HG03095 (cell line): ENCODE data around the gene MRPL36.
"Not testable (repeated sequence)": the region's sequence is repeated elsewhere in the genome, so short reads cannot be mapped to it uniquely, and the experiment has no call there.

Experiments used
- ATAC-seq: cut with Tn5 transposase; IDR thresholded peaks from one replicate; pipeline ENCODE4 v1.9.1; 2021; ENCODE audit warnings: moderate library complexity; ENCODE audit not compliant: unreplicated experiment

Gene MRPL36

DNA sequence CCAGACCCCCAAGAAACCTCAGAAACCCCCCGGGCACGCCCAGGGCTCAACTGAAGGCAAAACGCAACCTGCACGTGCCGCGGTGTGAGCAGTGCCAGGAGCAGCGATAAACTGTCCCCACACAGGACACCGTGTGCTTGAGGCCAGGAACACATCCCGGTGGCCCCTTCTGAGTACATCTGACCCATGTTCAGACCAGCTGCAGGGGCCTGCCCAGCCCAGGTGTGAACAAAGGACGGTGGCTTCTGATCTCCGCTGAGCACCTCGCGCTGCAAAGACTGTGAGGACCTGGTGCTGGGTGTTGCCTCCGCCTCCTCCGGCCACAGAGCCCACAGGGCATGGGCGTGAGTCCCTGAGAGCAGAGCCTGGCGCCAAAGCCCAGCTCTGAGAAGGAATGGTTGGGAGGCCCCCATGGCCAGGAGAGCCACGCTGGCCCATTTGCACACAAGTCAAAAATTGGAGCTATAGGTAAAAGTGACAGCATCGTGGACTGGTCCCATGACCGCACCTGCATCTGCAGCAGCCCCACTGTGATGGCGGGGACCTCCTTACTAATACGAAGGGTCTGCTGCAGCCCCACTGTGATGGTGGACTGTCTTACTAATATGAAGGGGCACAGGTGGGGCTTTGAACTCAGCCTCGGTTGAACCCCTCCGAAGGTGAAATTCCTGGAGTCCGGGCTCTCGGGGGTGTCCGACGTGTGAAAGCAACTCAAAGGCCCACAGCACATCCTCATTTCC is 33.0 kb upstream of the MRPL36 start:
- no peak for ATAC-seq

GRCh38 chr5:1831677-1832313 is 32.2 kb upstream of the MRPL36 start:
- ATAC-seq, result no peak

DNA sequence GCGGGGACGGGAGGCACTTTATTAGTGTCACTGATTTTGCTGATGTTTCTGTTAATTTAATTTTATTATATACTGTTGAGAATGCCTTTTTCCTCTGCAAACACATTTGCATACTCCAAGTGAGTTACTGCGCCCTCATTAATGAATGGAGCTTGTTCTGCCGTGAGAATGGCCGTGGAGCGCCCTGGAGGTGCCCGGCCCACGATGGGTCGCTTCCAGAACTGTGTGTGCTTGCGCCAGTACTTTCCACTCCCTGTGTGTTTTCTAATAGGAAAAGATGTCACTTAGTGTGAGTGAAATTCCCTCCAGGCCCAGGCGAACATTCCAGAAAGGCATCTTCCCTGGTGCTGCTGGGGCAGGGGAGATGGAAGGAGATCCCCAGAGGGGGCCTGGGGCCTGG is 31.6 kb upstream of the MRPL36 start:
- ATAC-seq, result no peak

DNA sequence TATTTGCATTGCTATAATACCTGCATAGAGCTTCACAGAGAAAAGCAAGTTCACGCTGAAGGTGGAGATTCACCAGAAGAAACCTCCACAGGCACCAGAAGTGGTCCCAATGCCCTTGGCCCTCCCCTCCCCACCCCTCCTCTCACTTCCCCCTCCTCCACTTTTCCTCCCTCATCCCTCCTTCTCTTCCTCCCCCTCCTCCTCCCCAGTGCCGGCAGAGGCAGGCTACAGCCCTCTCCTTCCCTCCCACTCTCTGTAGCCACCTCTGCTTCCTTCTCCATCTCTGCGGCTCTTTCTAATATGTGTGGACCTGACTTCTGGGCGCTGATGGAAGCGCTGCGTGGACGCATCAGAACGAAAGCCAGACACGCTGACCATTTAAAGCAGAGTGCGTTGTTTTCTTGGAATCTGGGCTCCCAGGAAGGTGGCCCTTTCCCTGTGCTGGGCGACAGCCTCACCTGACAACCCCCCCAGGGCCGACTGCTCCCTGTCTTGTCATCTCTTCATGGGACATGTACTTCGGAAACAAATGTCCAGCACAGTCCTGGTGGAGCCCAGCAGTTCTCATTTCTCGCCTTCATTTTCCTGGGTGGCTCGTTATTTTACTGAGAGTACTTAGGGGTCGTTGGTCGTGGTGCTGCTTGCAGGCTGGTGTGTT is 31.1 kb upstream of the MRPL36 start:
- no peak for ATAC-seq

DNA sequence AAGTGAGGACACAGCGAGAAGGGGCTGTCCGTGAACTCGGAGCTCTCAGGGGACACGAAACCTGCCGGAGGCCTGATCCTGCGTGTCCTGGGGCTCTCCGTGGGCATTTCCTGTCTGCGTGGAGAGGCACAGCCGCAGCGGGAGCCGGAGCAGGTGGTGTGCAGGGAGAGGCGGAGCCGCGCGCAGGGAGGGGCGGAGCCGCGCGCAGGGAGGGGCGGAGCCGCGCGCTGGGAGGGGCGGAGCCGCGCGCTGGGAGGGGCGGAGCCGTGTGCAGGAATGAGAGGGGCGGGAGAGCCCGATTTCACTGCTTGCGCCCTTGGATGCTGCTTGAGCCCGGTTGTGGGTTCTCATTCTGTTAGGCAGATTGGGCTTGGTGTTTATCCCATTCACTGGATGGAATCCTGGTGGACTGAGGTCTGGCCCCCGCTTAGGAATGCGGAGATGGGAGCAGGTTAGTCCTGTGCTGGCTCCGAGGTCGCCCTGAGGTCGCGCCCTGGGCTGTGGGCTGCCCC is 28.3 kb upstream of the MRPL36 start:
- no peak for ATAC-seq

GRCh38 chr5:1827025-1827885 is 27.6 kb upstream of the MRPL36 start:
- ATAC-seq, result no peak

DNA sequence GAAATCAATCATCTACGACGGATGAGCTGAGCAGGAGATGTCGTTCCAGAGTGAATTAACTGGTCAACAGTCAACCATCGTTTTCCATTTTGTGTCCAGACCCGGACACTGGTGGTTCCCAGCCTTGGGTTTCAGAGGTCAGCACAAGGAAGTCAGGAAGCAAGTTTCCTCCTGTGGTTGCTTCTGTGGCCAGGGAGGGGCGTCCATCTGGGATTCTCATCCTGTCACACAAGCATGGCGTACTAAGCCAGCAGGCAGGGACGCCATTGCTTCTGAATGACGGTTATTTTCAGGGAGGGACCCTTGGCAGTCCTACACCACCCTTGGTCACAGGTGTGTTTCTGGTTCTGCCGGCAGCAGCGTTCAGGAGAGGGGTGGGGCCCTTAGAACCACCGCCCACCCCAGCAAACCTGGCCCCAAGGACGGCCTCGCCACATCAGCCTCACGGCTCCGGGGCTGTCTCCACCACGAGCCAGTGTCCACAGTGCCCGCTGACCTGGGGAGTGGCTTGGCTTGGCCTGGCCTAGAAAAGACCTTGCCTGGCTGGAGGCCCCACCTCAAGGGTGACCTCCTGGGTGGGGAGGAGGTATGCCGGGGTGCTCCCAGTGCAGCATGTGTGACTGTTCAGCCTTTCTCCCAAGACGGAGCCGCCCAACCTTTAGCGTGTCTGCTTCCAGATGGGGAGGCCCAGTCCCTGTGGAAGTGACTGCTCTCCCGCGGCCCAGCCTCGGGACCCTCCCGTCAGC is 26.8 kb upstream of the MRPL36 start:
- ATAC-seq, result no peak

DNA sequence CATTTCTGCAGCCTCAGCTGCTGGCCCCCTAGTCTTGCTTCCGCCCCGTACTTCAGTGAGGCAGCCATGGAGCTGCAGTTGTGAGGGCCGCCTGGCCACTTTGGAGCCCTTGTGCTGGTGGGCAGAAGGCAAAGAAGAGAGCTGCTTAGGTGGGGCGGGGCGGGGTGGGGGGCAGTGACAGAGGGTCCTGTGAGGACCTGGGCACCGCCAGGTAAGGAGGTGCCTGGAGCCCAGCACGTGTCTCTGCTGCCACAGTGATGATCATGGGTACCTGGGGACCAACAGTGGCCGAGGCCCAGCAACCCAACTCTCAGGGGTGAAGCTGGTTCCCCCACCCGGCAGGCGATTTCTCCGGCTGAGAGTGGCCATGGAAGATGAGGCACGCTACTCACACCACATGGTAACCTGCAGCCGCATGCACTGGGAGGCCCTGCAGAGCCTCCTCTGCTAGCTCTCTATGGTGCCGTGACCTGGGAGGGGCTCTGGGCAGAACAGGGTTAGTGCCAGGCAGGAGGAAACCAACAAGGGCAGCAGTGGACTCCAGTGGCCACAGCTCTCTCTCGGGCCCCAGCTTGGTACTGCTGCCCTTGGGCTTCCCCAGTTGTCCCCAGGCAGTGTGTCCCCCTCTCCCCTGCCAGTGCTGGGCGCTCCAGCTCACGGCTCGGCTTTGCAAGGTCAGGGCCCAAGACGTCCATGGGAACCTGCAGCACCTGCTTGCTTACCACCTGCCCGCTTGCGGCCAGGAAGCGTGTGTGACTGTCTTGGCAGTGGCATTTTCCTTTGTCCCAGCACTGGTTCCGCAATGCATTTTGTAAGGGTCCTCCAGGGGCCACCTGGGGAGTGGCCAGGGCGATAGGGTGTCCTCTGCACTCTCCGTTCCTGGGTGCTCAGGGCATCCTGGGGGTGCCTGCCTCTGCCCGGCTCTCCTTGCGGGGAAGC is 25.5 kb upstream of the MRPL36 start:
- no peak for ATAC-seq

- ATAC-seq, result no peak
Measured at GRCh38 chr5:1824109-1824821, 24.6 kb upstream of the MRPL36 start.

DNA sequence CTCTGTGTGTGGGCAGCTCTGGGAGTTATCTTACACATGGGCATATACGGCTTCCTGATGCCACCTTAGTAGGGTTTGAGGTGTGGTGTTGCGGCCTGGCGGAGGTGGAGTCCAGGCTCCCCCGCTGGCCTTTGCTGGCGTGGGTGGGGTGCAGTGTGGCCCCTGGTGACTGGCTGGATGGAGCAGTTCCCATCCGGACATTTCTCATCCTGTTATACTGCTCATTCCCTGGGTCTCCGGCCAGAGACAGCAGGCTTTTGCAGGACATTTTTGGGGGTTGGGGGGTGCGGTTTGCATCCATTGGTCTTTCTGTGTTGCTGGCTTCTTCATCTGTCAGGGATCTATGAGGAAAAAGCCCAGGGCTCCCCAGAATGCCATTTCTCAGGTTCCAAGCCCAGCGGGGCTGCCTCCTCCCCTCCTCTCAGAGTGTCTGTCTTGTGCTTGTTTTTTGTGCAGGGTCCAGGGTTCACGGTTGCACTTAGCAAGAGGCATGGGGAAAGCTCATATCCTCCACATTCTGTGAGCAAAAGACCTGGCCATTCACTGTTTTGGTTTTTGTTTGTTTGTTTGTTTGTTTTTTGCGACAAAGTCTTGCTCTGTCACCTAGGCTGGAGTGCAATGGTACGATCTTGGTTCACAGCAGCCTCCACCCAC is 23.9 kb upstream of the MRPL36 start:
- ATAC-seq, result no peak

- ATAC-seq, result no peak
Measured at GRCh38 chr5:1821862-1822261, 22.2 kb upstream of the MRPL36 start.

DNA sequence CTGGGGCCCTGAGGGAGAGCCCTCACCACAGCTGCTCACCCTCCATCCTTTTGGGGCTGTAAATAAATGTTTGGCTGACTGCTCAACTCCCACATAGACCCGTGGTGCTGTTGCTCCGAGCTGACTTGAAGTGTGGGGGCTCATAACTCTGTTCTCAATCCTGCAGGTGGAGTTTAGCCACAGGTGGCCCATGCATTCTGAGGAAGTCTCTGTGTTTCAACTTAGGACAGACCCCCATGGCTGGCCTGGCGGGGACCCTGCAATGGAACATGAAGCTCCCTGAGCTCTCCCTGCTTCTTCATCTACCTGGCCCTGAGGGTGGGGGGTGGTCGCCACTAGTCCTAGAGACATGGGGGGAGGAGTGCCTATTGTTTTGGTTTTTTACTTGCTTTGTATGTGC is 21.3 kb upstream of the MRPL36 start:
- no peak for ATAC-seq

DNA sequence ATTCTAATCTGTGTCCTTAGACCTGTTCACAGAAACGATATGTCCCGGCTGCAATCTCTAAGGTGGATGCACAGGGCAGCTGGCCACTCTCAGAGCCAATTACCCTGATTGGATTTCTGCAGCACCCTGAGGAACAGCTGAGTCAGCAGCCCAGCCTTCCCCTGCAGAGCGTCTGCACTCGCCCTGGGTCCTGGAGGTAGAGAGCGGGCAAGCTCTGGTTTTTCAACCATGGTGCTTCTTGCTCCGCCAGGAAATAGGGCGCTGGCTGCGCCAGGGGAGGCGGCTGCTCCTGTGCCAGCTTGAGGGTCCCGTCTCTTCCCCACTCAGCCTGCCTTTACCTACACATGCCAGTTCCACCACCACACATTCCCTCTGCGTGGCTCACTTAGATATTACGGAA is 20.7 kb upstream of the MRPL36 start:
- no peak for ATAC-seq

DNA sequence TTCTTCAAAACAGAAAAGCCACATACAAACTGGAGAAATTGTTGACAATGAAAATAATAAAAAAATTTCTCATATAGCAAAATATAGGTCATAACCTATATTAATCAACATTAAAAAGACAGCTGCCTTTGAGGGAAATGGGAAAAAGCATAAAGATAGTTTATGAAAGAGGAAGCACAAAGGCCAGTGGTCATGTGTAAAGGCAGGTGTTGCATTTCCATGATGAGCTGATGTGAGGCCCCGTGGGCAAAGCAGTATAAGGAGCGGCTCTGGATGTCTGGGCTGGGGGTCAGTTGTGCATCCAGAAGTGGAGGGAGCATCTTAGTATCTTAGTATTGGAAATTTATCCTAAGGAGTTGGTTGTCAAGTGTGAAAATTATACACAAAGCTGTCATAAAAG is 19.8 kb upstream of the MRPL36 start:
- ATAC-seq, result no peak

GRCh38 chr5:1818784-1819183 is 19.1 kb upstream of the MRPL36 start:
- ATAC-seq, result no peak

- no peak for ATAC-seq
Measured at GRCh38 chr5:1817261-1818043, 17.8 kb upstream of the MRPL36 start.

DNA sequence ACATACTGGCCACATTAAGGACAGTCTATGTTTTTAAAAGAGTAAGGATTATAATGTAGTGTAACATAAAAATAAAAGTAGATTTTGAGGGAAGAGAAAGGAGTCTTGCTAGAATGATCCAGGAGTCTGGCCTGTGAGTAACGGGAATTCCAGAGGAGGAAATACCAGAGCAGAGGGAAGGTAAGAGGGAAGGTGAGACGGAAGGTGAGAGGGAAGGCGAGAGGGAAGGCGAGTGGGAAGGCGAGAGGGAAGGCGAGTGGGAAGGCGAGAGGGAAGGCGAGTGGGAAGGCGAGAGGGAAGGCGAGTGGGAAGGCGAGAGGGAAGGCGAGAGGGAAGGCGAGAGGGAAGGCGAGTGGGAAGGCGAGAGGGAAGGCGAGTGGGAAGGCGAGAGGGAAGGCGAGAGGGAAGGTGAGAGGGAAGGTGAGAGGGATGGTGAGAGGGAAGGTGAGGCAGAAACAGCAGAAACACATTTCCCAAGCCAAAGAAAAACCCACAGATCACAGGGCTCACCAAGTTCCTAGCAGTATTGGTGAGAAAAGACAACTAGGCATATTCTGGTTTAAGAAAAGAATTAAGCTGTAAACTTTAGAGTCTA is 17.0 kb upstream of the MRPL36 start:
- ATAC-seq, result not testable (repeated sequence)
